HCT116 (cell line): Measurements from ENCODE around the gene RPTOR. TPM values are rescaled to one million over a fixed set of nuclear protein-coding genes. Genes with fewer than 3 reads are reported as not detected.

Source experiments
- ATAC-seq: fragments of 200-7000 bp; cut with Tn5 transposase; 2 replicates; pipeline ENCODE4 v1.9.1; 2020; ENCODE audit warnings: mild to moderate bottlenecking, moderate library complexity
- BruUV-seq: library from RNA; stranded (reverse); fragments of 400-500 nt; replicated peaks from 2 replicates; lab custom pipeline; 2021; lab: Mats Ljungman, UMichigan
- CTCF ChIA-PET: fragments of 300-600 bp; sonication (Branson Sonifier 250); formaldehyde crosslinking; loops from one replicate; lab custom pipeline; 2021; ENCODE audit warnings: antibody characterized with exemption; lab: Charles Lee
- POLR2A ChIA-PET: fragments of 300-600, 350-600 bp; sonication (Branson Sonifier 250); formaldehyde crosslinking; loops from one replicate; lab custom pipeline; 2021; ENCODE audit warnings: antibody characterized with exemption; lab: Charles Lee
- RAD21 ChIA-PET, 2 experiments: fragments of 300-600 bp; sonication (Branson Sonifier 250); formaldehyde crosslinking; loops; one replicate each; lab custom pipeline; 2023; ENCODE audit warnings: low total read pairs in 2 of 2; ENCODE audit not compliant: uncharacterized antibody in 2 of 2, unreplicated experiment in 2 of 2, low non-redundant PET in 1 of 2; lab: Charles Lee
- DNase-seq: peaks from one replicate; pipeline ENCODE4 v3.0.0-alpha.2; 2010; ENCODE audit warnings: low read depth, low spot score
- H2AFZ ChIP-seq: fragments of 200-600 bp; shearing (Covaris generic), sonication (generic); 2 replicates; pipeline ENCODE4 v1.6.1; 2017; ENCODE audit warnings: low read depth, mixed run types, mixed read lengths, antibody characterized with exemption, low read length; ENCODE audit not compliant: poor library complexity, severe bottlenecking
- H3K27ac ChIP-seq: 2 replicates; pipeline ENCODE4 v1.5.1; 2012; ENCODE audit warnings: low read depth, low read length
- H3K27me3 ChIP-seq: fragments of 200-600 bp; sonication (generic); 2 replicates; pipeline ENCODE4 v1.6.1; 2016; ENCODE audit warnings: mixed run types, low read length, mixed read lengths; ENCODE audit not compliant: insufficient read depth
- H3K36me3 ChIP-seq, 2 experiments: fragments of 200-500 bp in 1 of 2; fragments of 200-600 bp in 1 of 2; sonication (Bioruptor generic) in 1 of 2; sonication (generic) in 1 of 2; 2 replicates each; pipeline versions ENCODE4 v1.5.1 to v1.6.1; 2014 to 2016; ENCODE audit warnings: low read length in 2 of 2, inconsistent platforms in 1 of 2, mixed read lengths in 1 of 2, mixed run types in 1 of 2; ENCODE audit not compliant: insufficient read depth in 2 of 2, control insufficient read depth in 1 of 2
- H3K4me1 ChIP-seq, 2 experiments: fragments of 200-600 bp in 1 of 2; sonication (generic) in 1 of 2; 2 replicates each; pipeline versions ENCODE4 v1.5.1 to v1.6.1; 2012 to 2017; ENCODE audit warnings: low read length in 2 of 2, inconsistent platforms in 1 of 2, mild to moderate bottlenecking in 1 of 2, mixed read lengths in 1 of 2, mixed run types in 1 of 2, moderate library complexity in 1 of 2; ENCODE audit not compliant: insufficient read depth in 2 of 2, control insufficient read depth in 1 of 2
- H3K4me2 ChIP-seq: fragments of 200-600 bp; sonication (generic); 2 replicates; pipeline ENCODE4 v1.6.1; 2017; ENCODE audit warnings: mixed run types, low read length, mixed read lengths
- H3K4me3 ChIP-seq, 2 experiments: fragments of 200-600 bp in 1 of 2; sonication (generic) in 1 of 2; replicated peaks in 1 of 2; 2 replicates each; pipeline ENCODE4 v1.5.1; 2011 to 2016; ENCODE audit warnings: low read length in 2 of 2, control low read depth in 1 of 2, low read depth in 1 of 2, mild to moderate bottlenecking in 1 of 2, mixed read lengths in 1 of 2, mixed run types in 1 of 2
- H3K79me2 ChIP-seq: fragments of 200-600 bp; sonication (generic); 2 replicates; pipeline ENCODE4 v1.6.1; 2017; ENCODE audit warnings: mild to moderate bottlenecking, mixed run types, low read length, moderate library complexity, mixed read lengths; ENCODE audit not compliant: insufficient read depth
- H3K9ac ChIP-seq: fragments of 200-600 bp; sonication (generic); 2 replicates; pipeline ENCODE4 v1.6.1; 2016; ENCODE audit warnings: low read length, mixed read lengths
- H3K9me2 ChIP-seq: fragments of 200-600 bp; sonication (generic), shearing (Covaris generic); 2 replicates; pipeline ENCODE4 v1.6.1; 2017; ENCODE audit warnings: mixed run types, mild to moderate bottlenecking, moderate library complexity; ENCODE audit not compliant: insufficient read depth
- H3K9me3 ChIP-seq, 2 experiments: fragments of 200-500 bp in 1 of 2; fragments of 200-600 bp in 1 of 2; sonication (Bioruptor generic) in 1 of 2; sonication (generic) in 1 of 2; 2 replicates each; pipeline ENCODE4 v1.6.1; 2014 to 2017; ENCODE audit warnings: low read length in 2 of 2, mixed read lengths in 2 of 2, inconsistent platforms in 1 of 2, low read depth in 1 of 2, mild to moderate bottlenecking in 1 of 2, mixed run types in 1 of 2, moderate library complexity in 1 of 2; ENCODE audit not compliant: control insufficient read depth in 1 of 2, insufficient read depth in 1 of 2
- H4K20me1 ChIP-seq: fragments of 200-600 bp; sonication (generic), shearing (Covaris generic); 2 replicates; pipeline ENCODE4 v1.6.1; 2017; ENCODE audit warnings: mixed run types, mild to moderate bottlenecking, moderate library complexity; ENCODE audit not compliant: insufficient read depth
- ATF3 ChIP-seq: IDR thresholded peaks from 2 replicates; pipeline ENCODE4 v1.6.1; 2012
- CBX3 ChIP-seq: IDR thresholded peaks from 2 replicates; pipeline ENCODE4 v1.6.1; 2012; ENCODE audit warnings: low read depth
- CTCF ChIP-seq, 3 experiments: fragments of 200-600 bp in 1 of 3; sonication (generic) in 1 of 3; IDR thresholded peaks in 2 of 3; conservative IDR thresholded peaks in 1 of 3; 2 replicates each; pipeline ENCODE4 v1.5.1; 2012 to 2017; ENCODE audit warnings: low read depth in 2 of 3, low read length in 2 of 3, antibody characterized with exemption in 1 of 3, borderline replicate concordance in 1 of 3, control low read depth in 1 of 3, mild to moderate bottlenecking in 1 of 3, mixed read lengths in 1 of 3, mixed run types in 1 of 3, moderate library complexity in 1 of 3; ENCODE audit not compliant: insufficient read depth in 1 of 3
- EGR1 ChIP-seq: IDR thresholded peaks from 2 replicates; pipeline ENCODE4 v1.6.1; 2012; ENCODE audit warnings: low read depth
- ELF1 ChIP-seq: IDR thresholded peaks from 2 replicates; pipeline ENCODE4 v1.6.1; 2012; ENCODE audit warnings: low read depth, borderline replicate concordance
- EZH2 ChIP-seq: fragments of 200-600 bp; sonication (generic); IDR thresholded peaks from 2 replicates; pipeline ENCODE4 v1.6.1; 2017; ENCODE audit warnings: antibody characterized with exemption, mixed run types
- EZH2phosphoT487 ChIP-seq: fragments of 200-600 bp; IDR thresholded peaks from 2 replicates; pipeline ENCODE4 v1.6.1; 2018; ENCODE audit warnings: antibody characterized with exemption, borderline replicate concordance
- JUND ChIP-seq: IDR thresholded peaks from 2 replicates; pipeline ENCODE4 v1.6.1; 2012
- MAX ChIP-seq: IDR thresholded peaks from 2 replicates; pipeline ENCODE4 v1.6.1; 2012
- POLR2AphosphoS5 ChIP-seq: IDR thresholded peaks from 2 replicates; pipeline ENCODE4 v1.6.1; 2011; ENCODE audit warnings: mild to moderate bottlenecking, low read depth, low read length, moderate library complexity
- SIN3A ChIP-seq: IDR thresholded peaks from 2 replicates; pipeline ENCODE4 v1.6.1; 2012; ENCODE audit warnings: low read depth
- TCF7L2 ChIP-seq: IDR thresholded peaks from 2 replicates; pipeline ENCODE4 v1.7.0; 2011; ENCODE audit warnings: borderline replicate concordance, inconsistent platforms; ENCODE audit not compliant: insufficient read depth, insufficient read length; ENCODE audit errors: extremely low read depth
- YY1 ChIP-seq: IDR thresholded peaks from 2 replicates; pipeline ENCODE4 v1.6.1; 2011; ENCODE audit warnings: low read length, low read depth, moderate library complexity, mild to moderate bottlenecking; ENCODE audit not compliant: insufficient replicate concordance; ENCODE audit errors: extremely low read depth
- ZBTB33 ChIP-seq: IDR thresholded peaks from 2 replicates; pipeline ENCODE4 v1.6.1; 2011; ENCODE audit warnings: mild to moderate bottlenecking, low read length, moderate library complexity; ENCODE audit not compliant: insufficient replicate concordance; ENCODE audit errors: extremely low read depth
- ZFX ChIP-seq: fragments of 450-650 bp; IDR thresholded peaks from 2 replicates; pipeline ENCODE4 v1.6.1; 2017
- ZNF274 ChIP-seq: fragments of 200-500 bp; sonication (Bioruptor generic); IDR thresholded peaks from 2 replicates; pipeline ENCODE4 v1.6.1; 2014; ENCODE audit warnings: mild to moderate bottlenecking, low read depth, low read length, inconsistent platforms
- intact Hi-C: fragments of 100-400 bp; cut with micrococcal nuclease; formaldehyde crosslinking; loops from 2 replicates; pipeline ENCODE4 v1.10.0; 2022
- total RNA-seq: library from RNA; stranded (reverse); gene quantifications from one replicate; pipeline ENCODE4 v1.2.1, GENCODE V29; 2021; ENCODE audit not compliant: unreplicated experiment

The RPTOR gene
- total RNA-seq, 1 experiment from 2014 or later, result 69.5 TPM

GRCh38 chr17:80955078-80955477 is 410.4 kb downstream of the RPTOR start (continued):
- no peak for TF ChIP-seq ZBTB33
- TF ChIP-seq TCF7L2, result no peak
- TF ChIP-seq EZH2phosphoT487, result no peak
- TF ChIP-seq EZH2, result no peak
- TF ChIP-seq YY1, result no peak

GRCh38 chr17:80955671-80956280 is 411.1 kb downstream of the RPTOR start:
- POLR2A ChIA-PET, result no interaction called here
- ATAC-seq (no peak), DNase-seq (no peak)
- no peaks in the 10 kb centered on the region for H3K79me2 ChIP-seq
- H2AFZ ChIP-seq, result no peak overlapping the region
- no peaks in the 10 kb centered on the region; a peak in 1 of 4 replicates for H3K4me1 ChIP-seq
- H3K36me3 ChIP-seq, result 0 out of 4 replicates have a peak, but pooled peaks cover 2 to 4% of the 10 kb centered on the region in 2 experiments
- CTCF ChIA-PET, result no interaction called here
- H3K9me3 ChIP-seq, result no peaks in the 10 kb centered on the region
- H3K4me2 ChIP-seq, result no peak overlapping the region
- no peak overlapping the region for H3K9ac ChIP-seq
- H3K27me3 ChIP-seq, result no peaks in the 10 kb centered on the region
- H3K4me3 ChIP-seq, result no peak overlapping the region
- no peak overlapping the region for H3K27ac ChIP-seq
- H3K9me2 ChIP-seq, result no peaks in the 10 kb centered on the region
- no TSS peak for BruUV-seq
- intact Hi-C loops, result no loop called here
- RAD21 ChIA-PET, result no interaction called here
- H4K20me1 ChIP-seq, result no peaks in the 10 kb centered on the region
- TF ChIP-seq YY1 (no peak), ATF3 (no peak), JUND (no peak), ZFX (no peak), SIN3A (no peak), ZNF274 (no peak), CTCF (IDR thresholded peaks at IDR 0.05 in 2 of 3, conservative IDR thresholded peaks at IDR 0.05 in 1 of 3; ENCODE audit: borderline replicate concordance in 1 of 3, insufficient read depth in 1 of 3, low read depth in 2 of 3, low read length in 2 of 3) (no peak), EGR1 (no peak), CBX3 (no peak), POLR2AphosphoS5 (no peak), ELF1 (no peak), MAX (no peak), ZBTB33 (no peak)
